Measurements from ENCODE around the gene SDK2. TPM values are rescaled to one million over a fixed set of nuclear protein-coding genes. Genes with fewer than 3 reads are reported as not detected.

Gene SDK2
- total and polyA plus RNA-seq, 2 of the 4 experiments (the other 2 are of a cell fraction) = under 0.01 to 0.03 TPM

DNA sequence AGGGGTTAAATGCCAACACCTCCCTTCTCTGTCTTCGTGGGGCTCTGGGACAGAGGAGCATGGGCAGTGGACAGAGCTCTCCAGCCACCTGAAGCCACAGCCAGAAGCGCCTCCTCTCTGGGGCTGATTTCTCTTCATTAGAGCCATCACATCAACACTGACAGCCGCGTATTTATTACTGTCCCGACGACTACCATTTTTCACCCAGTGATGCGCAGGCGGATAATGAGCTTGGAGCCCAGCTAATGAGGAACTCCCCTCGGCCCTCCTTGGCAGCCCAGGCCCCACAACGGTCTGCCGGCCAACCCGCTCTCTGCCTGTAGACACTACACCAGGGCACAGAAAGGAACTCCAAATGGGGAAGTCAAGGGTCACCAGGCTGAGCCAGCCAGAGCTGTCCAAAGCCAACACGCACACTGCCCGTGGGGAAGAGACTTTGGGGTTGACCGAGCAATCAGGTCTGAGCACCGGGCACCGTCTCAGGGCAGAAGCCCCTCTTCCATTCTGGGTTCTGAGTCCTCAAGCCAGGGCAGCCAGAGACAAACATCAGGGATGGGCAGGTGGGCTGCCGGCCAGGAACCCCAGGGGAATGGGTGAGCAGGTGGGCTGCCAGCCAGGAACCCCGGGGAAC lies 13.2 kb downstream of the SDK2 start:
- Histone ChIP-seq H3K79me1 (ENCODE audit: low read depth in 1 of 2, low read length in 2 of 2) (no peaks in the 10 kb centered on the region), H3K14ac (replicated peaks; ENCODE audit: low read depth, low read length) (no peak overlapping the region), H3K27me3 (ENCODE audit: control insufficient read depth, insufficient read depth, low read length) (no peaks in the 10 kb centered on the region), H3K9me3 (ENCODE audit: control insufficient read depth, insufficient read depth, low read length) (peaks cover 5% of the 10 kb centered on the region), H3K4me2 (ENCODE audit: low read depth, low read length) (no peak overlapping the region), H2BK20ac (ENCODE audit: low read depth, low read length) (no peak overlapping the region), H3K27ac (ENCODE audit: insufficient read depth, low read length) (no peak overlapping the region), H4K91ac (ENCODE audit: insufficient read depth, low read depth, low read length) (no peak overlapping the region), H2AK5ac (ENCODE audit: low read depth, low read length) (no peak overlapping the region), H3K9me1 (ENCODE audit: insufficient read depth, low read length) (no peaks in the 10 kb centered on the region), H2AFZ (replicated peaks; ENCODE audit: low read length, poor library complexity) (no peak overlapping the region), H4K20me1 (ENCODE audit: insufficient read depth, low read length) (no peaks in the 10 kb centered on the region), H2BK5ac (ENCODE audit: low read depth, low read length, poor library complexity, severe bottlenecking) (no peak overlapping the region), H3K4me1 (ENCODE audit: control insufficient read depth, insufficient read depth, low read length) (no peaks in the 10 kb centered on the region), H3K9ac (ENCODE audit: low read depth, low read length) (no peak overlapping the region), H2AK9ac (replicated peaks; ENCODE audit: low read depth, low read length, poor library complexity) (no peak overlapping the region), H3K18ac (ENCODE audit: low read depth, low read length) (no peak overlapping the region), H3K4ac (ENCODE audit: low read depth, low read length) (no peak overlapping the region), H4K8ac (ENCODE audit: low read depth in 2 of 2, low read length in 2 of 2) (no peak overlapping the region), H3K56ac (ENCODE audit: extremely low read depth, insufficient read depth, low read length) (no peak overlapping the region), H2BK120ac (ENCODE audit: low read depth, low read length) (no peak overlapping the region), H3K36me3 (ENCODE audit: control insufficient read depth, insufficient read depth, low read length) (no peaks in the 10 kb centered on the region), H3K4me3 (ENCODE audit: insufficient read depth, low read depth, low read length) (no peak overlapping the region), H3K23ac (ENCODE audit: low read depth, low read length) (no peak overlapping the region), H4K5ac (ENCODE audit: low read depth, low read length) (no peak overlapping the region), H2BK15ac (ENCODE audit: low read depth, low read length) (no peak overlapping the region)
- DNase-seq (no peak), ATAC-seq (ENCODE audit: low read depth) (no peak)
- in situ Hi-C loops (cut with MboI; ENCODE audit: low sequenced_read_pairs) = no loop called here
- WGBS, 2 experiments (ENCODE audit: extremely low coverage in 2 of 2, insufficient read length in 1 of 2) = 69% methylated on average over 7 of the region's 19 CpGs; no CpG with 5 or more reads in 1 of the 2 experiments
- dilution Hi-C loops (cut with HindIII; ENCODE audit: low sequenced_read_pairs, unreplicated experiment) = no loop called here
- intact Hi-C loops (cut with micrococcal nuclease) = no loop called here
- ChIA-PET CTCF (no interaction called here), POLR2A (ENCODE audit: unreplicated experiment) (no interaction called here)
- TF ChIP-seq POLR2A (IDR thresholded peaks at IDR 0.05; ENCODE audit: low read depth, low read length) (no peak), MXI1 (IDR thresholded peaks at IDR 0.05; ENCODE audit: borderline replicate concordance, low read depth, low read length) (no peak), RFX5 (IDR thresholded peaks at IDR 0.05; ENCODE audit: low read depth, low read length) (no peak), CEBPB (IDR thresholded peaks at IDR 0.05; ENCODE audit: low read depth, low read length) (no peak), FOS (IDR thresholded peaks at IDR 0.05; ENCODE audit: low read depth, low read length) (no peak), MAFK (IDR thresholded peaks at IDR 0.05; ENCODE audit: low read depth, low read length) (no peak), BHLHE40 (IDR thresholded peaks at IDR 0.05; ENCODE audit: low read depth, low read length) (no peak), RCOR1 (IDR thresholded peaks at IDR 0.05; ENCODE audit: insufficient replicate concordance, low read length) (no peak), ELK1 (IDR thresholded peaks at IDR 0.05; ENCODE audit: borderline replicate concordance, low read depth, low read length) (no peak), NFE2L2 (IDR thresholded peaks at IDR 0.05; ENCODE audit: low read depth, low read length) (no peak), CHD1 (IDR thresholded peaks at IDR 0.05; ENCODE audit: low read depth, low read length) (no peak), SMC3 (IDR thresholded peaks at IDR 0.05; ENCODE audit: low read depth, low read length) (no peak), MAZ (IDR thresholded peaks at IDR 0.05; ENCODE audit: borderline replicate concordance, low read depth, low read length) (no peak)
- TF ChIP-seq, protein P1, sequence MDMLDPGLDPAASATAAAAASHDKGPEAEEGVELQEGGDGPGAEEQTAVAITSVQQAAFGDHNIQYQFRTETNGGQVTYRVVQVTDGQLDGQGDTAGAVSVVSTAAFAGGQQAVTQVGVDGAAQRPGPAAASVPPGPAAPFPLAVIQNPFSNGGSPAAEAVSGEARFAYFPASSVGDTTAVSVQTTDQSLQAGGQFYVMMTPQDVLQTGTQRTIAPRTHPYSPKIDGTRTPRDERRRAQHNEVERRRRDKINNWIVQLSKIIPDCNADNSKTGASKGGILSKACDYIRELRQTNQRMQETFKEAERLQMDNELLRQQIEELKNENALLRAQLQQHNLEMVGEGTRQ (IDR thresholded peaks at IDR 0.05; ENCODE audit: low read depth, low read length) = no peak
- TF ChIP-seq, protein P2, sequence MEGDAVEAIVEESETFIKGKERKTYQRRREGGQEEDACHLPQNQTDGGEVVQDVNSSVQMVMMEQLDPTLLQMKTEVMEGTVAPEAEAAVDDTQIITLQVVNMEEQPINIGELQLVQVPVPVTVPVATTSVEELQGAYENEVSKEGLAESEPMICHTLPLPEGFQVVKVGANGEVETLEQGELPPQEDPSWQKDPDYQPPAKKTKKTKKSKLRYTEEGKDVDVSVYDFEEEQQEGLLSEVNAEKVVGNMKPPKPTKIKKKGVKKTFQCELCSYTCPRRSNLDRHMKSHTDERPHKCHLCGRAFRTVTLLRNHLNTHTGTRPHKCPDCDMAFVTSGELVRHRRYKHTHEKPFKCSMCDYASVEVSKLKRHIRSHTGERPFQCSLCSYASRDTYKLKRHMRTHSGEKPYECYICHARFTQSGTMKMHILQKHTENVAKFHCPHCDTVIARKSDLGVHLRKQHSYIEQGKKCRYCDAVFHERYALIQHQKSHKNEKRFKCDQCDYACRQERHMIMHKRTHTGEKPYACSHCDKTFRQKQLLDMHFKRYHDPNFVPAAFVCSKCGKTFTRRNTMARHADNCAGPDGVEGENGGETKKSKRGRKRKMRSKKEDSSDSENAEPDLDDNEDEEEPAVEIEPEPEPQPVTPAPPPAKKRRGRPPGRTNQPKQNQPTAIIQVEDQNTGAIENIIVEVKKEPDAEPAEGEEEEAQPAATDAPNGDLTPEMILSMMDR (conservative IDR thresholded peaks at IDR 0.05; ENCODE audit: low read depth, low read length) = no peak
- BruUV-seq (replicated peaks) = no TSS peak
